ENCODE data around the gene EXO5.

Gene EXO5

DNA sequence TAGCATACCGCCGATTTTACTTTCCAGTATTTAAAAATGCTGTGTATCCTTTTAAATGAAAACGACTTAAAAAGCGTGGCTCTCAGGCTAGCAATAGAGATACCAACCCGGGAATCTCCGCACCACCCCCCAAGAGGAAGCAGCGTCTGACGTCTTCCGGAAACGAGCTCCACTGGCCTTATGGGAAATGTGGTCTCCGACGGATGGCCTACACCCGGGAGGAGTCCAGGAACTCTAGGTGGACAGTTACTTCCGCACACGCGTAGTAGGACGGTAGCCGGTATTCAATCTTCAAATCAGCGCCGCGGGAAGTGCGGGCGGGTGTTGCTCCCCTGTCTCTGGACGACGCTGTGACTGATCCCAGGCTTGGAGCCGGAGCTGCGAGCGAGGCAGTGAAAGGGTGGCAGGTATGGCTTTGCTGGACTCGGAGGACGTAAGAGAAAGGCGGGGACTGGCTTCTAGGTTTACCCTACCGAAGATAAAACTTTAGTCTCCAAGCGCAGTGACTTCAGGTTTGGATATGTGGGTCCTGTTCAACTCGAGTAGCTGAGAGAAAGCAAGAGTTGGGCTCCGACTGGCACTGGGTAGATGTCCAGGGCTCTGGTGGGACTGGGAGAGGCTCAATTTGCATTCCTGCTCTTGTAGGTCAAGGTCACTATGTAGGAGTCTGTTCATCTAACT, 23.0 kb downstream of the EXO5 start, which contains the start of gene ZNF684:
Gene ZNF684 (plus strand): TSS at position 257 of the 681 bp plus-strand sequence. CDS start 1,530 bp downstream, outside the sequence.
- ATAC-seq = peak; percentile 99
- TF ChIP-seq BACH2 (CRISPR knock-in tag; IDR thresholded peaks at IDR 0.05; ENCODE audit: borderline replicate concordance) = no peak
- TF ChIP-seq ISL1 (CRISPR knock-in tag; IDR thresholded peaks at IDR 0.05) = no peak
- TF ChIP-seq GLIS3 (CRISPR knock-in tag; IDR thresholded peaks at IDR 0.05) = no peak
- TF ChIP-seq ZNF565 (CRISPR knock-in tag; conservative IDR thresholded peaks at IDR 0.05; ENCODE audit: low read depth) = no peak
- TF ChIP-seq ZNF70 (CRISPR knock-in tag; IDR thresholded peaks at IDR 0.05) = no peak
- TF ChIP-seq ZFP30 (CRISPR knock-in tag; IDR thresholded peaks at IDR 0.05) = no peak
- TF ChIP-seq ZC3H10 (CRISPR knock-in tag; IDR thresholded peaks at IDR 0.05) = no peak
- TF ChIP-seq ZFP3 (CRISPR knock-in tag; IDR thresholded peaks at IDR 0.05) = no peak
- no peak for TF ChIP-seq PPARA (CRISPR knock-in tag; IDR thresholded peaks at IDR 0.05; ENCODE audit: borderline replicate concordance)
- TF ChIP-seq TCF4 (CRISPR knock-in tag; IDR thresholded peaks at IDR 0.05; ENCODE audit: borderline replicate concordance) = no peak
- TF ChIP-seq TOX (CRISPR knock-in tag; IDR thresholded peaks at IDR 0.05; ENCODE audit: borderline replicate concordance) = no peak
- no peak for TF ChIP-seq SNAI2 (CRISPR knock-in tag; IDR thresholded peaks at IDR 0.05)
- no peak for TF ChIP-seq RARB (CRISPR knock-in tag; IDR thresholded peaks at IDR 0.05)
- TF ChIP-seq, protein P1, sequence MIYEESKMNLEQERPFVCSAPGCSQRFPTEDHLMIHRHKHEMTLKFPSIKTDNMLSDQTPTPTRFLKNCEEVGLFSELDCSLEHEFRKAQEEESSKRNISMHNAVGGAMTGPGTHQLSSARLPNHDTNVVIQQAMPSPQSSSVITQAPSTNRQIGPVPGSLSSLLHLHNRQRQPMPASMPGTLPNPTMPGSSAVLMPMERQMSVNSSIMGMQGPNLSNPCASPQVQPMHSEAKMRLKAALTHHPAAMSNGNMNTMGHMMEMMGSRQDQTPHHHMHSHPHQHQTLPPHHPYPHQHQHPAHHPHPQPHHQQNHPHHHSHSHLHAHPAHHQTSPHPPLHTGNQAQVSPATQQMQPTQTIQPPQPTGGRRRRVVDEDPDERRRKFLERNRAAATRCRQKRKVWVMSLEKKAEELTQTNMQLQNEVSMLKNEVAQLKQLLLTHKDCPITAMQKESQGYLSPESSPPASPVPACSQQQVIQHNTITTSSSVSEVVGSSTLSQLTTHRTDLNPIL (CRISPR knock-in tag; IDR thresholded peaks at IDR 0.05; ENCODE audit: low read depth) = no peak

DNA sequence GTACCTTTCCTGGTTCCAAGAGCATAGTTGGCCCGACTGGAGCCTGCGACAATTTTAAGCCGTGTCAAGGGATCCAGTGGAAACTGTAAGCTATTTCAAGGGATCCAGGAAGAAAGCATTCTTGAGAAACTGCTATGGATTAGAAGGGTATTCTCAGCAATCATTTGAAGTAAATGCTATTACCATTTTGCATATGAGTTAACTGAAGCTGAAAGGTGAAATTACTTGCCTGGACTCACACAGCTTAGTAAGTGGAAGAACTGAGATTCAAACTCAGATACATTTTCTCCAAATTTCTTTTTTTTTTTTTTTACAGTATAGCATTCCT, 23.5 kb downstream of the EXO5 start:
- ATAC-seq = no peak
- TF ChIP-seq ESRRG (CRISPR knock-in tag; IDR thresholded peaks at IDR 0.05) (no peak), CSDC2 (CRISPR knock-in tag; IDR thresholded peaks at IDR 0.05) (no peak), ZFP3 (CRISPR knock-in tag; IDR thresholded peaks at IDR 0.05) (no peak), OSR1 (CRISPR knock-in tag; IDR thresholded peaks at IDR 0.05) (no peak)
- TF ChIP-seq, protein P2, sequence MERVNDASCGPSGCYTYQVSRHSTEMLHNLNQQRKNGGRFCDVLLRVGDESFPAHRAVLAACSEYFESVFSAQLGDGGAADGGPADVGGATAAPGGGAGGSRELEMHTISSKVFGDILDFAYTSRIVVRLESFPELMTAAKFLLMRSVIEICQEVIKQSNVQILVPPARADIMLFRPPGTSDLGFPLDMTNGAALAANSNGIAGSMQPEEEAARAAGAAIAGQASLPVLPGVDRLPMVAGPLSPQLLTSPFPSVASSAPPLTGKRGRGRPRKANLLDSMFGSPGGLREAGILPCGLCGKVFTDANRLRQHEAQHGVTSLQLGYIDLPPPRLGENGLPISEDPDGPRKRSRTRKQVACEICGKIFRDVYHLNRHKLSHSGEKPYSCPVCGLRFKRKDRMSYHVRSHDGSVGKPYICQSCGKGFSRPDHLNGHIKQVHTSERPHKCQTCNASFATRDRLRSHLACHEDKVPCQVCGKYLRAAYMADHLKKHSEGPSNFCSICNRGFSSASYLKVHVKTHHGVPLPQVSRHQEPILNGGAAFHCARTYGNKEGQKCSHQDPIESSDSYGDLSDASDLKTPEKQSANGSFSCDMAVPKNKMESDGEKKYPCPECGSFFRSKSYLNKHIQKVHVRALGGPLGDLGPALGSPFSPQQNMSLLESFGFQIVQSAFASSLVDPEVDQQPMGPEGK (CRISPR knock-in tag; IDR thresholded peaks at IDR 0.05; ENCODE audit: borderline replicate concordance) = no peak
- TF ChIP-seq, protein P3, sequence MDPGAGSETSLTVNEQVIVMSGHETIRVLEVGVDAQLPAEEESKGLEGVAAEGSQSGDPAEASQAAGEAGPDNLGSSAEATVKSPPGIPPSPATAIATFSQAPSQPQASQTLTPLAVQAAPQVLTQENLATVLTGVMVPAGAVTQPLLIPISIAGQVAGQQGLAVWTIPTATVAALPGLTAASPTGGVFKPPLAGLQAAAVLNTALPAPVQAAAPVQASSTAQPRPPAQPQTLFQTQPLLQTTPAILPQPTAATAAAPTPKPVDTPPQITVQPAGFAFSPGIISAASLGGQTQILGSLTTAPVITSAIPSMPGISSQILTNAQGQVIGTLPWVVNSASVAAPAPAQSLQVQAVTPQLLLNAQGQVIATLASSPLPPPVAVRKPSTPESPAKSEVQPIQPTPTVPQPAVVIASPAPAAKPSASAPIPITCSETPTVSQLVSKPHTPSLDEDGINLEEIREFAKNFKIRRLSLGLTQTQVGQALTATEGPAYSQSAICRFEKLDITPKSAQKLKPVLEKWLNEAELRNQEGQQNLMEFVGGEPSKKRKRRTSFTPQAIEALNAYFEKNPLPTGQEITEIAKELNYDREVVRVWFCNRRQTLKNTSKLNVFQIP (CRISPR knock-in tag; IDR thresholded peaks at IDR 0.05; ENCODE audit: borderline replicate concordance, low read depth) = no peak

DNA sequence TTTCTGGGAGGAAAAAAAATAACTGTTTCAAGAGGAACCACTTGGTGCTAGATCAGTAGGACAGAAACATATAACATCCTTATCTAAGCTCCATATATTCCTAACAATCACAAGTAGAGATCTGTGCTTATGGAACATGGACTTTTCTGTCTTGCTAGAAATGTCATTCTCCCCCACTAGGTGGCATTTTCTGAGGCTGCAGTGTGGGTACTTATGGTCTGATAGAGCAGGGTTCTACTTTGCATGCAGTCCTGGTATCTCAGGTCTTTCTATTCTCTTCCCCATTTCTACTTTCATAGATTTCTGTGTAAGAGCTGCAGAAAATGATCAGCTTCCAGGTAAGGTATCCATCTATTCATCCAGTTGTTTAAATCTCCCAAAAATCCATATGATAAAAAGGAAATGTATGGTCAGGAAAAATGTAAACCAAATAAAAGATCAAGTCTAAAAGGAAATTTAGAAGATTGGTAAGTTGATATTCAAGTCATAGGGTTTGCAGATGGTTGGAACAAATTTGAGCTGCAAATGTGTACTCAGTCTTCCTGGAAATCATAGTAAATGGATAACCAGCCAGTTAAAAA, 24.4 kb downstream of the EXO5 start:
- no peak for TF ChIP-seq ZNF565 (CRISPR knock-in tag; conservative IDR thresholded peaks at IDR 0.05; ENCODE audit: low read depth)
- no peak for TF ChIP-seq RARB (CRISPR knock-in tag; IDR thresholded peaks at IDR 0.05)
- TF ChIP-seq, protein P4, sequence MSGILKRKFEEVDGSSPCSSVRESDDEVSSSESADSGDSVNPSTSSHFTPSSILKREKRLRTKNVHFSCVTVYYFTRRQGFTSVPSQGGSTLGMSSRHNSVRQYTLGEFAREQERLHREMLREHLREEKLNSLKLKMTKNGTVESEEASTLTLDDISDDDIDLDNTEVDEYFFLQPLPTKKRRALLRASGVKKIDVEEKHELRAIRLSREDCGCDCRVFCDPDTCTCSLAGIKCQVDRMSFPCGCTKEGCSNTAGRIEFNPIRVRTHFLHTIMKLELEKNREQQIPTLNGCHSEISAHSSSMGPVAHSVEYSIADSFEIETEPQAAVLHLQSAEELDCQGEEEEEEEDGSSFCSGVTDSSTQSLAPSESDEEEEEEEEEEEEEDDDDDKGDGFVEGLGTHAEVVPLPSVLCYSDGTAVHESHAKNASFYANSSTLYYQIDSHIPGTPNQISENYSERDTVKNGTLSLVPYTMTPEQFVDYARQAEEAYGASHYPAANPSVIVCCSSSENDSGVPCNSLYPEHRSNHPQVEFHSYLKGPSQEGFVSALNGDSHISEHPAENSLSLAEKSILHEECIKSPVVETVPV (CRISPR knock-in tag; IDR thresholded peaks at IDR 0.05) = no peak
- TF ChIP-seq ISL1 (CRISPR knock-in tag; IDR thresholded peaks at IDR 0.05) = no peak
- no peak for TF ChIP-seq ZFP3 (CRISPR knock-in tag; IDR thresholded peaks at IDR 0.05)
- no peak for TF ChIP-seq ARNTL (CRISPR knock-in tag; IDR thresholded peaks at IDR 0.05; ENCODE audit: borderline replicate concordance, low read depth)
- no peak for TF ChIP-seq PPARA (CRISPR knock-in tag; IDR thresholded peaks at IDR 0.05; ENCODE audit: borderline replicate concordance)
- TF ChIP-seq ZFP30 (CRISPR knock-in tag; IDR thresholded peaks at IDR 0.05) = no peak
- TF ChIP-seq ZNF70 (CRISPR knock-in tag; IDR thresholded peaks at IDR 0.05) = no peak
- no peak for TF ChIP-seq CSDC2 (CRISPR knock-in tag; IDR thresholded peaks at IDR 0.05)
- TF ChIP-seq OSR1 (CRISPR knock-in tag; IDR thresholded peaks at IDR 0.05) = no peak
- peak; percentile 69 for ATAC-seq

DNA sequence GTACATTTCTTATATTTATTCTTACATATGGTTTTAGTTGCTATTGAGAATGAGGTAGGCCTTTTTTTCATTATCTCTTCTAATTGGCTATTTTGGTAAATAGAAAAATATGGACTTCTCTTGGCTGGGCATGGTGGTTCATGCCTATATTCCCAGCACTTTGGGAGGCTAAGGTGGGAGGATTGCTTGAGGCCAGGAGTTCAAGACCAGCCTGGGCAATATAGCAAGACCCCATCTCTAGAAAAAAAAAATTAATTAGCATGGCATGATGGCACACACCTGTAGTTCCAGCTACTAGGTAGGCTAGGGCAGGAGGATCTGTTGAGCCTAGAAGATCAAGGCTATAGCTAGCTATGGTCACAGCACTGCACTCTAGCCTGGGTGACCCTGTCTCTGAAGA, 26.0 kb downstream of the EXO5 start:
- no peak for ATAC-seq
- TF ChIP-seq, protein P3 (CRISPR knock-in tag; IDR thresholded peaks at IDR 0.05; ENCODE audit: borderline replicate concordance, low read depth) = no peak
- no peak for TF ChIP-seq ESRRG (CRISPR knock-in tag; IDR thresholded peaks at IDR 0.05)
- no peak for TF ChIP-seq ZC3H10 (CRISPR knock-in tag; IDR thresholded peaks at IDR 0.05)
- TF ChIP-seq, protein P4 (CRISPR knock-in tag; IDR thresholded peaks at IDR 0.05) = no peak
- no peak for TF ChIP-seq ZNF565 (CRISPR knock-in tag; conservative IDR thresholded peaks at IDR 0.05; ENCODE audit: low read depth)
- TF ChIP-seq GLIS3 (CRISPR knock-in tag; IDR thresholded peaks at IDR 0.05) = no peak
- TF ChIP-seq CSDC2 (CRISPR knock-in tag; IDR thresholded peaks at IDR 0.05) = no peak
- no peak for TF ChIP-seq ZFP3 (CRISPR knock-in tag; IDR thresholded peaks at IDR 0.05)
- TF ChIP-seq, protein P5, sequence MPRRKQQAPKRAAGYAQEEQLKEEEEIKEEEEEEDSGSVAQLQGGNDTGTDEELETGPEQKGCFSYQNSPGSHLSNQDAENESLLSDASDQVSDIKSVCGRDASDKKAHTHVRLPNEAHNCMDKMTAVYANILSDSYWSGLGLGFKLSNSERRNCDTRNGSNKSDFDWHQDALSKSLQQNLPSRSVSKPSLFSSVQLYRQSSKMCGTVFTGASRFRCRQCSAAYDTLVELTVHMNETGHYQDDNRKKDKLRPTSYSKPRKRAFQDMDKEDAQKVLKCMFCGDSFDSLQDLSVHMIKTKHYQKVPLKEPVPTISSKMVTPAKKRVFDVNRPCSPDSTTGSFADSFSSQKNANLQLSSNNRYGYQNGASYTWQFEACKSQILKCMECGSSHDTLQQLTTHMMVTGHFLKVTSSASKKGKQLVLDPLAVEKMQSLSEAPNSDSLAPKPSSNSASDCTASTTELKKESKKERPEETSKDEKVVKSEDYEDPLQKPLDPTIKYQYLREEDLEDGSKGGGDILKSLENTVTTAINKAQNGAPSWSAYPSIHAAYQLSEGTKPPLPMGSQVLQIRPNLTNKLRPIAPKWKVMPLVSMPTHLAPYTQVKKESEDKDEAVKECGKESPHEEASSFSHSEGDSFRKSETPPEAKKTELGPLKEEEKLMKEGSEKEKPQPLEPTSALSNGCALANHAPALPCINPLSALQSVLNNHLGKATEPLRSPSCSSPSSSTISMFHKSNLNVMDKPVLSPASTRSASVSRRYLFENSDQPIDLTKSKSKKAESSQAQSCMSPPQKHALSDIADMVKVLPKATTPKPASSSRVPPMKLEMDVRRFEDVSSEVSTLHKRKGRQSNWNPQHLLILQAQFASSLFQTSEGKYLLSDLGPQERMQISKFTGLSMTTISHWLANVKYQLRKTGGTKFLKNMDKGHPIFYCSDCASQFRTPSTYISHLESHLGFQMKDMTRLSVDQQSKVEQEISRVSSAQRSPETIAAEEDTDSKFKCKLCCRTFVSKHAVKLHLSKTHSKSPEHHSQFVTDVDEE (CRISPR knock-in tag; IDR thresholded peaks at IDR 0.05) = no peak
